ENCODE measurements around the gene FAM9C.

FAM9C gene

GRCh38 chrX:13001961-13002671, 42.3 kb downstream of the FAM9C start:
- peak; percentile 42 for DNase-seq

GRCh38 chrX:13001097-13001496, 43.3 kb downstream of the FAM9C start:
- no peak for DNase-seq

- peak; percentile 58 for DNase-seq
Measured at GRCh38 chrX:13000301-13000811, 44.1 kb downstream of the FAM9C start.

- DNase-seq, result peak; percentile 61
Measured at GRCh38 chrX:12999422-12999821, 45.0 kb downstream of the FAM9C start.

GRCh38 chrX:12997906-12998687, 46.3 kb downstream of the FAM9C start:
- no peak for DNase-seq

- DNase-seq, result no peak
Measured at GRCh38 chrX:12996934-12997435, 47.4 kb downstream of the FAM9C start.

GRCh38 chrX:12994321-12994720, 50.1 kb downstream of the FAM9C start:
- no peak for DNase-seq

- no peak for DNase-seq
Measured at GRCh38 chrX:12993826-12994225, 50.6 kb downstream of the FAM9C start.

- no peak for DNase-seq
Measured at GRCh38 chrX:12992544-12993118, 51.8 kb downstream of the FAM9C start.

- no peak for DNase-seq
Measured at GRCh38 chrX:12991575-12991974, 52.8 kb downstream of the FAM9C start.

- no peak for DNase-seq
Measured at GRCh38 chrX:12989461-12989860, 55.0 kb downstream of the FAM9C start.

- no peak for DNase-seq
Measured at GRCh38 chrX:12988797-12989196, 55.6 kb downstream of the FAM9C start.

GRCh38 chrX:12987900-12988594, 56.4 kb downstream of the FAM9C start:
- no peak for DNase-seq

- DNase-seq, result no peak
Measured at GRCh38 chrX:12987340-12987739, 57.1 kb downstream of the FAM9C start.

- DNase-seq, result no peak
Measured at GRCh38 chrX:12986886-12987285, 57.5 kb downstream of the FAM9C start.

- no peak for DNase-seq
Measured at GRCh38 chrX:12986164-12986779, 58.1 kb downstream of the FAM9C start.
